Measurements from ENCODE around the gene ZPLD1.

DNA sequence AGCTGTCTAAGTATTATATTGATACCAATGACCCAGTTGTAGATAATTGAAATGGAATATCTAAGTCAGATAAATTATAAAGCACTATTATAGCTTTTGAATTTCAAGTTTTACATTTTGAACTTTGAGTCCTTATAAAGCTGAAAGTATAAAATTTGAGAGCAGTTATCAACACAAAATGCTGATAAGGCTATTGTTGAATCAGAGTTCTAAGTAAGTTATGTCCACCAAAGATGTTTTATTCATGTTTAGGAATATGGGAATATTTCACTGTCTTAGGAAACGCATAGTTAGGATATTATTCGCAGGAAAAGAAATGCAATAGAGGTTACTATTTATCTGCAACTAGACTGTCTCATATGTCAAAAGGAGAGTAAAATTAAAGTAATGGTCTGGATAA is 29.4 kb downstream of the ZPLD1 start:
- TF ChIP-seq, protein P1, sequence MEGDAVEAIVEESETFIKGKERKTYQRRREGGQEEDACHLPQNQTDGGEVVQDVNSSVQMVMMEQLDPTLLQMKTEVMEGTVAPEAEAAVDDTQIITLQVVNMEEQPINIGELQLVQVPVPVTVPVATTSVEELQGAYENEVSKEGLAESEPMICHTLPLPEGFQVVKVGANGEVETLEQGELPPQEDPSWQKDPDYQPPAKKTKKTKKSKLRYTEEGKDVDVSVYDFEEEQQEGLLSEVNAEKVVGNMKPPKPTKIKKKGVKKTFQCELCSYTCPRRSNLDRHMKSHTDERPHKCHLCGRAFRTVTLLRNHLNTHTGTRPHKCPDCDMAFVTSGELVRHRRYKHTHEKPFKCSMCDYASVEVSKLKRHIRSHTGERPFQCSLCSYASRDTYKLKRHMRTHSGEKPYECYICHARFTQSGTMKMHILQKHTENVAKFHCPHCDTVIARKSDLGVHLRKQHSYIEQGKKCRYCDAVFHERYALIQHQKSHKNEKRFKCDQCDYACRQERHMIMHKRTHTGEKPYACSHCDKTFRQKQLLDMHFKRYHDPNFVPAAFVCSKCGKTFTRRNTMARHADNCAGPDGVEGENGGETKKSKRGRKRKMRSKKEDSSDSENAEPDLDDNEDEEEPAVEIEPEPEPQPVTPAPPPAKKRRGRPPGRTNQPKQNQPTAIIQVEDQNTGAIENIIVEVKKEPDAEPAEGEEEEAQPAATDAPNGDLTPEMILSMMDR (IDR thresholded peaks at IDR 0.05; ENCODE audit: borderline replicate concordance, extremely low read depth, low read length, poor library complexity, severe bottlenecking): no peak
- no peak for TF ChIP-seq EZH2 (IDR thresholded peaks at IDR 0.05; ENCODE audit: borderline replicate concordance, low read depth, low read length, severe bottlenecking)

Measured in DND-41 (cell line).